ENCODE measurements around the gene TMEM52.
A peak's percentile ranks its signal among the peaks of the same experiment; 100 is the strongest.

Gene TMEM52

GRCh38 chr1:1967879-1968278, 48.8 kb upstream of the TMEM52 start:
- Histone ChIP-seq H3K4me3 (ENCODE audit: low read depth, low read length) (no peak overlapping the region), H3K36me3 (ENCODE audit: control insufficient read depth in 2 of 2, insufficient read depth in 1 of 2, low read length in 2 of 2) (no peaks in the 10 kb centered on the region), H3K9me3 (ENCODE audit: control insufficient read depth, insufficient read depth, low read depth, low read length) (no peaks in the 10 kb centered on the region), H3K27ac (ENCODE audit: extremely low read depth, low read depth, low read length) (no peak overlapping the region), H3K4me1 (ENCODE audit: control insufficient read depth, insufficient read depth, low read length) (no peaks in the 10 kb centered on the region)
- ChIA-PET POLR2A (no interaction called here), CTCF (no interaction called here)
- TF ChIP-seq ZSCAN4 (tag by site-specific recombination; IDR thresholded peaks at IDR 0.05) = no peak
- TF ChIP-seq ZFP3 (tag by site-specific recombination; IDR thresholded peaks at IDR 0.05; ENCODE audit: low read depth) = no peak
- no peak for TF ChIP-seq IKZF3 (tag by site-specific recombination; IDR thresholded peaks at IDR 0.05)
- no peak for TF ChIP-seq BCL6B (tag by site-specific recombination; IDR thresholded peaks at IDR 0.05)
- no peak for TF ChIP-seq ZNF792 (tag by site-specific recombination; IDR thresholded peaks at IDR 0.05)
- TF ChIP-seq ZNF600 (tag by site-specific recombination; IDR thresholded peaks at IDR 0.05) = no peak
- no peak for TF ChIP-seq GFI1B (tag by site-specific recombination; IDR thresholded peaks at IDR 0.05)
- no peak for TF ChIP-seq ZNF138 (tag by site-specific recombination; IDR thresholded peaks at IDR 0.05; ENCODE audit: borderline replicate concordance)
- TF ChIP-seq ZNF544 (tag by site-specific recombination; IDR thresholded peaks at IDR 0.05) = no peak
- no peak for TF ChIP-seq SP2 (tag by site-specific recombination; IDR thresholded peaks at IDR 0.05)
- TF ChIP-seq BCL11A (tag by site-specific recombination; IDR thresholded peaks at IDR 0.05; ENCODE audit: low read depth) = no peak
- no peak for TF ChIP-seq KLF1 (tag by site-specific recombination; IDR thresholded peaks at IDR 0.05)
- no peak for TF ChIP-seq ZNF146 (tag by site-specific recombination; IDR thresholded peaks at IDR 0.05)
- TF ChIP-seq ZNF747 (tag by site-specific recombination; IDR thresholded peaks at IDR 0.05) = no peak
- no peak for TF ChIP-seq ZNF112 (tag by site-specific recombination; IDR thresholded peaks at IDR 0.05)
- TF ChIP-seq ZNF274 (IDR thresholded peaks at IDR 0.05; ENCODE audit: low read length) = no peak
- no peak for TF ChIP-seq ZNF274 (tag by site-specific recombination; IDR thresholded peaks at IDR 0.05; ENCODE audit: borderline replicate concordance)
- TF ChIP-seq ZNF24 (tag by site-specific recombination; IDR thresholded peaks at IDR 0.05) = peak; percentile 62; the same call in 1 of the 2 replicates
- no peak for TF ChIP-seq ZNF221 (tag by site-specific recombination; IDR thresholded peaks at IDR 0.05; ENCODE audit: borderline replicate concordance)
- peak; percentile 67 for TF ChIP-seq PRDM1 (tag by site-specific recombination; IDR thresholded peaks at IDR 0.05)
- no peak for TF ChIP-seq ZNF311 (tag by site-specific recombination; IDR thresholded peaks at IDR 0.05; ENCODE audit: borderline replicate concordance)
- TF ChIP-seq ZNF202 (tag by site-specific recombination; IDR thresholded peaks at IDR 0.05; ENCODE audit: borderline replicate concordance) = no peak
- TF ChIP-seq ZNF26 (tag by site-specific recombination; IDR thresholded peaks at IDR 0.05) = no peak
- peak; percentile 76 for TF ChIP-seq ZNF366 (tag by site-specific recombination; conservative IDR thresholded peaks at IDR 0.05)

- Histone ChIP-seq H3K9me3 (ENCODE audit: control insufficient read depth, insufficient read depth, low read depth, low read length) (no peaks in the 10 kb centered on the region), H3K4me3 (ENCODE audit: low read depth, low read length) (no peak overlapping the region), H3K27ac (ENCODE audit: extremely low read depth, low read depth, low read length) (no peak overlapping the region), H3K4me1 (ENCODE audit: control insufficient read depth, insufficient read depth, low read length) (no peaks in the 10 kb centered on the region), H3K36me3 (ENCODE audit: control insufficient read depth in 2 of 2, insufficient read depth in 1 of 2, low read length in 2 of 2) (no peaks in the 10 kb centered on the region)
- CTCF ChIA-PET = interaction anchor here (0.7 kb wide), 1 partner anchor 24 kb away, joined by 3 read pairs; no protein-coding TSS in a partner anchor
- POLR2A ChIA-PET = no interaction called here
- TF ChIP-seq ZFP41 (tag by site-specific recombination; IDR thresholded peaks at IDR 0.05; ENCODE audit: borderline replicate concordance) = no peak
- TF ChIP-seq ZNF48 (tag by site-specific recombination; IDR thresholded peaks at IDR 0.05) = no peak
- TF ChIP-seq ZNF555 (tag by site-specific recombination; conservative IDR thresholded peaks at IDR 0.05) = no peak
- TF ChIP-seq ZNF426 (tag by site-specific recombination; IDR thresholded peaks at IDR 0.05) = no peak
These were observed 48.1 kb upstream of the TMEM52 start for GRCh38 chr1:1967151-1967550.
